ENCODE results near the gene TBC1D23. TPM values are rescaled to one million over a fixed set of nuclear protein-coding genes. Genes with fewer than 3 reads are reported as not detected.
A peak's percentile ranks its signal among the peaks of the same experiment; 100 is the strongest.

Gene TBC1D23
- polyA plus RNA-seq, 4 donors = 17.9 to 40.9 (median 36.0) TPM

DNA sequence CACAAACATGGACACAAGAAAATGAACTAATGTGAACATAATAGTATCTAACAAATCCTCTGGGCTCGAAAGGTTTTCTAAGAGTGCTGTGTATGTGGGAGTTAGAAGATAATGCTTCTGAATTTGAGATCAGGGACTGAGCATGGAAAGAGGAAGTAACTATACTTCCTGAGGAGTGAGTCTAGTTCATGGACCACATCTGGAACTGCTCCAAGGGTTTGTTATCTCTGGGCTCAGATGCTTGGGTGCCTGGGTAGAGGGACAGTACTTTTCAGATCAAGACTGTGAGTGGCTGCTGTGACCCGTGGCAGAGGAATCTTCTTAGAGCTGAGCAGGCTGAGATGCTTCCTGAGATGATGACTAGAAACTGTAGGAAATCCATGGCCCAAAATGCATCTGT is 28.5 kb downstream of the TBC1D23 start:
- H3K36me3 ChIP-seq (ENCODE audit: control insufficient read depth in 3 of 3, insufficient read depth in 2 of 3, low read depth in 1 of 3, low read length in 3 of 3) = peaks cover 2 to 35% (median 7%) of the 10 kb centered on the region in 3 donors
- no peak overlapping the region for H3K27ac ChIP-seq (ENCODE audit: low read depth in 1 of 3, low read length in 2 of 3)
- no peaks in the 10 kb centered on the region for H3K9me3 ChIP-seq (ENCODE audit: control insufficient read depth in 2 of 2, insufficient read depth in 1 of 2, low read depth in 1 of 2, low read length in 1 of 2)
- WGBS, 3 donors = 64 to 85% (median 84%) methylated on average over 2 of the region's 2 CpGs
- H3K4me1 ChIP-seq (ENCODE audit: control insufficient read depth in 3 of 3, insufficient read depth in 2 of 3, low read depth in 1 of 3, low read length in 2 of 3) = no peaks in the 10 kb centered on the region
- FAIRE-seq (no peak), DNase-seq (no peak)
- H3K27me3 ChIP-seq (ENCODE audit: control insufficient read depth in 3 of 3, insufficient read depth in 3 of 3, low read length in 3 of 3) = no peaks in the 10 kb centered on the region
- H3K4me3 ChIP-seq (ENCODE audit: low read depth in 1 of 3, low read length in 3 of 3) = no peak overlapping the region

DNA sequence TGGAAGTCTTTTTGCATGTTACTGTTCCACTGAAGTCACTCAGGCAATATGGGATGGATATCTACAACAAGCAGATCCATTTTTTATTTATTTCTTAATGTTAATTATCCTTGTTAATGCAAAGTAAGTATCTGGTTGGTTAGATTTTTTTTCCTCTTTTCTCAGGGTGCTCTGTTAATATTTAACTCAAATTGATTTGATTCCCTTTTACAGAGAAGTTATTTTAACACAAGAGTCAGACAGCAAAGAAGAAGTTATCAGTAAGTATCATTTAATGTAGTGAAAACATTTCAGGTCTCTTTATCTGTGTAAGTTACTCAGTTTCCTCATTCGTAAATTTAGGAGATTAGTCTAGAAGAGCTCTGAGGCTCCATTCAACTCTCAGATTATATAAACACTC is 34.3 kb downstream of the TBC1D23 start:
- peaks cover 0 to 24% (median 10%) of the 10 kb centered on the region in 3 donors for H3K36me3 ChIP-seq (ENCODE audit: control insufficient read depth in 3 of 3, insufficient read depth in 2 of 3, low read depth in 1 of 3, low read length in 3 of 3)
- peak; percentile 53 for FAIRE-seq

DNA sequence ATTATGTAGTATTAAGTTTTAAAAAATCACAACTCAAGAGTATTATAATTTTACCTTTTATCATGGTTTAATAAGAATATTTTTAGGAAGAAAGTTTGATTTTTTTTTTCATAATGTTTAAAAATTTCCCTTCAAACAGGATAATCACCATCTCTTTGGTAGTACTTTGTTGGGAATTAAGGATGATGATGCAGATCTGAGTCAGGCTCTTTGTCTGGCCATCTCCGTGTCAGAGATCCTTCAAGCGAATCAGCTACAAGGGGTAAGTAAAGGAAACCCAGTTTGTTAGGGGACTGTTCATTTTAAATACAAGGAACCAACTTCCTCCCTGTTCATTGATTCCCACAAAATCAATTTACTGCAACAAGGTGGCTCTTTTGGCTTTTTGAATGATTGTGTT is 37.0 kb downstream of the TBC1D23 start:
- Histone ChIP-seq H3K36me3 (ENCODE audit: control insufficient read depth in 3 of 3, insufficient read depth in 2 of 3, low read depth in 1 of 3, low read length in 3 of 3) (peaks cover 2 to 21% (median 14%) of the 10 kb centered on the region in 3 donors), H3K9me3 (ENCODE audit: control insufficient read depth in 2 of 2, insufficient read depth in 1 of 2, low read depth in 1 of 2, low read length in 1 of 2) (no peaks in the 10 kb centered on the region), H3K4me1 (ENCODE audit: control insufficient read depth in 3 of 3, insufficient read depth in 2 of 3, low read depth in 1 of 3, low read length in 2 of 3) (no peaks in the 10 kb centered on the region), H3K27ac (ENCODE audit: low read depth in 1 of 3, low read length in 2 of 3) (no peak overlapping the region), H3K27me3 (ENCODE audit: control insufficient read depth in 3 of 3, insufficient read depth in 3 of 3, low read length in 3 of 3) (no peaks in the 10 kb centered on the region), H3K4me3 (ENCODE audit: low read depth in 1 of 3, low read length in 3 of 3) (no peak overlapping the region)
- DNase-seq = no peak
- 93 to 98% (median 96%) methylated on average over 2 of the region's 2 CpGs for WGBS, 3 donors
- FAIRE-seq = no peak

More for the DNA sequence above, 34.3 kb downstream of the TBC1D23 start:
- Histone ChIP-seq H3K4me1 (ENCODE audit: control insufficient read depth in 3 of 3, insufficient read depth in 2 of 3, low read depth in 1 of 3, low read length in 2 of 3) (no peaks in the 10 kb centered on the region), H3K27ac (ENCODE audit: low read depth in 1 of 3, low read length in 2 of 3) (no peak overlapping the region), H3K27me3 (ENCODE audit: control insufficient read depth in 3 of 3, insufficient read depth in 3 of 3, low read length in 3 of 3) (no peaks in the 10 kb centered on the region), H3K4me3 (ENCODE audit: low read depth in 1 of 3, low read length in 3 of 3) (no peak overlapping the region), H3K9me3 (ENCODE audit: control insufficient read depth in 2 of 2, insufficient read depth in 1 of 2, low read depth in 1 of 2, low read length in 1 of 2) (no peaks in the 10 kb centered on the region)
- WGBS, 3 donors = 24 to 72% (median 38%) methylated on average over 1 of the region's 1 CpG
- peak; percentile 16 to 22 for DNase-seq

DNA sequence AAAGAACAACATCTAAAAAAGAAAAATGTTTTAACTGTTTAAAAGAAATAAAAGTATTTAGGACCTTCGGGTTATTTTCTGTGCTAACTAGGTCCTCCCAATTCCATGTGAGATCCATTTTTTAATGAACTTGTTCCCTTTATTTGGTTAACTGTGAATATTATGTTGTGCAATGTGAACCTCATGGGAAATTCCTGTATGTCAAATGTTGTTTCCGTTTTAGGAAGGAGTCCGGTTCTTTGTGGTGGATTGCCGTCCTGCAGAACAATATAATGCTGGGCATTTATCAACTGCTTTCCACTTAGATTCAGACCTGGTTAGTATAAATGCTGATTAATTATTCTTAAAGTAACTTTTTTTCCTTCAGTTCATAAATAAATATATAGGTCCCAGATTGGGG is 38.2 kb downstream of the TBC1D23 start:
- no peak for FAIRE-seq
- peaks cover 2 to 21% (median 14%) of the 10 kb centered on the region in 3 donors for H3K36me3 ChIP-seq (ENCODE audit: control insufficient read depth in 3 of 3, insufficient read depth in 2 of 3, low read depth in 1 of 3, low read length in 3 of 3)
- H3K4me3 ChIP-seq (ENCODE audit: low read depth in 1 of 3, low read length in 3 of 3) = no peak overlapping the region
- WGBS, 3 donors = 87 to 96% (median 90%) methylated on average over 4 of the region's 4 CpGs
- H3K27ac ChIP-seq (ENCODE audit: low read depth in 1 of 3, low read length in 2 of 3) = no peak overlapping the region
- H3K4me1 ChIP-seq (ENCODE audit: control insufficient read depth in 3 of 3, insufficient read depth in 2 of 3, low read depth in 1 of 3, low read length in 2 of 3) = no peaks in the 10 kb centered on the region
- no peaks in the 10 kb centered on the region for H3K27me3 ChIP-seq (ENCODE audit: control insufficient read depth in 3 of 3, insufficient read depth in 3 of 3, low read length in 3 of 3)
- DNase-seq = no peak
- no peaks in the 10 kb centered on the region for H3K9me3 ChIP-seq (ENCODE audit: control insufficient read depth in 2 of 2, insufficient read depth in 1 of 2, low read depth in 1 of 2, low read length in 1 of 2)

DNA sequence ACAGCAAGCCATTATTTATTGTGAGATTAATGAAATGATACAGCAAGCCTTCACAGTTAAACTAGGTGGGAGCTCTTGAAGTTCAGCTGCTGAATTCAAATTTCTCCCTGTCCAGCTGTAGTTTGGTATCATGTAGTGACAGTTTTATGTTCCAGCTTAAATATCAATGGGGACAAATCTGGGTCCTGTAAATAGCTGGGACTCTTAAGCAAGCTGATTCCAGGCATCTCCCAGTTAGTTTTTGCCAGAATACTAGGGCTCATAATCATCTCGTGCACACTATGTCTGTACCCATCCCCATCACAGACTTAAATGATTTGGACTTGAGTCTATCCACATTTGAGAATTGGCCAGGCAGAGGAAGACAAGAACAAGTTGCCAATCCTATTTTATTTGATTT is 45.9 kb downstream of the TBC1D23 start:
- FAIRE-seq = no peak
- peaks cover 5 to 20% (median 7%) of the 10 kb centered on the region in 3 donors for H3K36me3 ChIP-seq (ENCODE audit: control insufficient read depth in 3 of 3, insufficient read depth in 2 of 3, low read depth in 1 of 3, low read length in 3 of 3)

DNA sequence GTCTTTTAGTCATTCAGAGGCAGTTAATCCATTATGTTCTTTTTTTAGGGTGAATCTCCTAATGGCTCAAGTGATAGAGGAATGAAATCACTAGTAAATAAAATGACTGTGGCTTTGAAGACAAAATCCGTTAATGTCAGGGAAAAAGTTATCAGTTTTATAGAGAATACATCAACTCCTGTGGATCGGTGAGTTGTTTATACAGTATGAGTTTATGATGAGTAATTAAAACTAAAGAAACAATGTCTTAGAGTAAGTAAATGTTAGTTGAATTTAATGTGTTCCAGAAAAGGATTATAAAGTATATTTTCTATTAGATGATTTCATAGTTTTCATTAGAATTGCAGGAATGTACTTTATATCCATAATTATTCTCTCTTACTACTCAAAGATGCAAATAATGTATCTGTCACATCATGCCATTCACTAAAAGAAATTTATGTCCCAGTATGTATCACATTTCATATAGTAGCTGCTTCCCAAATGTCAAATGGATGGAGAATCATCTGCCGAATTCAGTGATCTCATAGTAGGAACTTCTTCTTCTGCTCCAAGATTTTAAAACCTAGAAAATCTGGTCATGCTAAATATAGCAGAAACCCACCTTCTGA is 49.7 kb downstream of the TBC1D23 start:
- no peak for DNase-seq
- WGBS, 3 donors = 89 to 91% (median 91%) methylated on average over 3 of the region's 3 CpGs
- Histone ChIP-seq H3K27ac (ENCODE audit: low read depth in 1 of 3, low read length in 2 of 3) (no peak overlapping the region), H3K27me3 (ENCODE audit: control insufficient read depth in 3 of 3, insufficient read depth in 3 of 3, low read length in 3 of 3) (no peaks in the 10 kb centered on the region), H3K36me3 (ENCODE audit: control insufficient read depth in 3 of 3, insufficient read depth in 2 of 3, low read depth in 1 of 3, low read length in 3 of 3) (peaks cover 2 to 23% (median 4%) of the 10 kb centered on the region in 3 donors), H3K4me1 (ENCODE audit: control insufficient read depth in 3 of 3, insufficient read depth in 2 of 3, low read depth in 1 of 3, low read length in 2 of 3) (no peaks in the 10 kb centered on the region), H3K4me3 (ENCODE audit: low read depth in 1 of 3, low read length in 3 of 3) (no peak overlapping the region), H3K9me3 (ENCODE audit: control insufficient read depth in 2 of 2, insufficient read depth in 1 of 2, low read depth in 1 of 2, low read length in 1 of 2) (no peaks in the 10 kb centered on the region)
- FAIRE-seq = no peak

More for the DNA sequence above, 45.9 kb downstream of the TBC1D23 start:
- H3K27ac ChIP-seq (ENCODE audit: low read depth in 1 of 3, low read length in 2 of 3) = no peak overlapping the region
- no peaks in the 10 kb centered on the region for H3K4me1 ChIP-seq (ENCODE audit: control insufficient read depth in 3 of 3, insufficient read depth in 2 of 3, low read depth in 1 of 3, low read length in 2 of 3)
- no peaks in the 10 kb centered on the region for H3K27me3 ChIP-seq (ENCODE audit: control insufficient read depth in 3 of 3, insufficient read depth in 3 of 3, low read length in 3 of 3)
- 89 to 100% (median 90%) methylated on average over 1 of the region's 1 CpG for WGBS, 3 donors
- no peak for DNase-seq
- no peak overlapping the region for H3K4me3 ChIP-seq (ENCODE audit: low read depth in 1 of 3, low read length in 3 of 3)
- no peaks in the 10 kb centered on the region for H3K9me3 ChIP-seq (ENCODE audit: control insufficient read depth in 2 of 2, insufficient read depth in 1 of 2, low read depth in 1 of 2, low read length in 1 of 2)

DNA sequence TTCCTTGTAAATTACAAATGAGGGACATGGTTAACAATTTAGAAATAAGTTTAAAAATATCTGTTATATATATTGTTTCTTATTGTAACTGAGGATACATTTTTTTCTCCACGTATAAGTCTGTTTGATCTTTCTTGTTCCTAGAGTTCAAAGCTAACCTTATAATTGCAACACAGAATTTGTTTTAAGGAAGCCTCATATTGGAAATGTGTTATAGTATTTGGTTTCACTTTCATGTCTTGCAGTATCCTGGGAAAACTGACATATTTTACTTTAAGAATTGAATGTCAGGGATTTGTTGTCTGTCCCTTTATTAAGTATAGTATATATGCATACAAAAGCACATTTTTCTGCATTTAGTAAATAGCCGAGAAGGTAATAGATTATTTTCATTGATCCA is 50.2 kb downstream of the TBC1D23 start:
- peak in 1 of 2 donors; percentile 9 for DNase-seq
- H3K9me3 ChIP-seq (ENCODE audit: control insufficient read depth in 2 of 2, insufficient read depth in 1 of 2, low read depth in 1 of 2, low read length in 1 of 2) = no peaks in the 10 kb centered on the region
- H3K27me3 ChIP-seq (ENCODE audit: control insufficient read depth in 3 of 3, insufficient read depth in 3 of 3, low read length in 3 of 3) = no peaks in the 10 kb centered on the region
- H3K4me3 ChIP-seq (ENCODE audit: low read depth in 1 of 3, low read length in 3 of 3) = no peak overlapping the region
- no peak overlapping the region for H3K27ac ChIP-seq (ENCODE audit: low read depth in 1 of 3, low read length in 2 of 3)
- 23 to 60% (median 35%) methylated on average over 2 of the region's 2 CpGs for WGBS, 3 donors
- FAIRE-seq = peak; percentile 57
- no peaks in the 10 kb centered on the region for H3K4me1 ChIP-seq (ENCODE audit: control insufficient read depth in 3 of 3, insufficient read depth in 2 of 3, low read depth in 1 of 3, low read length in 2 of 3)
- H3K36me3 ChIP-seq (ENCODE audit: control insufficient read depth in 3 of 3, insufficient read depth in 2 of 3, low read depth in 1 of 3, low read length in 3 of 3) = peaks cover 2 to 25% (median 4%) of the 10 kb centered on the region in 3 donors

DNA sequence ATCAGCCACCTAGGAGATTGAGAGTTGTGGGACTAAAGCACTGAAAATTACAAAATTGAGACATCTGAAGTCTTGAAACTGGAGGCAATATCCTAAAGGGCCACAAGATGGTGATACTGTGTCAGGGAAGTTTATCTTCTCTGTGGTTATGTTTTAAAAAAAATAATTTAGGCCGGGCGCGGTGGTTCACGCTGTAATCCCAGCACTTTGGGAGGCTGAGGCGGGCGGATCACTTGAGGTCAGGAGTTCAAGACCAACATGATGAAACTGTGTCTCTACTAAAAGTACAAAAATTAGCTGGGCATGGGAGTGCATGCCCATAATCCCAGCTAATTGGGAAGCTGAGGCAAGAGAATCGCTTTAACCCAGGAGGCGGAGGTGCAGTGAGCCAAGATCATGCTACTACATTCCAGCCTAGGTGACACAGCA is 55.9 kb downstream of the TBC1D23 start:
- no peak overlapping the region for H3K27ac ChIP-seq (ENCODE audit: low read depth in 1 of 3, low read length in 2 of 3)
- no peak for FAIRE-seq

DNA sequence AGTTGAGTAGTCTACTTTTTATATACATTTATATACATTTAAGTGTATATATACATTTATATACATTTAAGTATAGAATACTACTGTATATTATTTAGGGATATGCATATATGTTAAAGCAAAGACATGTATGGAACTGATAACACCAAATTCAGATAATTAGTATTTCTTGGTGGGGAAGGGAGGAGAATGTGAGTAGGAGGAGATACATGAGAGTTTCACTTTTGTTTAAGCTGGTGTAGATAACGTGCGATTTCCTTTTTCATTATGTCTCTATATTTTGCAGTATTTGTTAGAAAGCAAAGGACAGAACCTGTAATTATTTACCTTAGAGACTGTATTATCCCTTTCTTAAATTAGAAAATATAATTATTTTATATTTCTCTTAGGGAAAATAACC is 57.1 kb downstream of the TBC1D23 start:
- no peak for FAIRE-seq
- H3K4me3 ChIP-seq (ENCODE audit: low read depth in 1 of 3, low read length in 3 of 3) = no peak overlapping the region

More for the DNA sequence above, 55.9 kb downstream of the TBC1D23 start:
- H3K27me3 ChIP-seq (ENCODE audit: control insufficient read depth in 3 of 3, insufficient read depth in 3 of 3, low read length in 3 of 3) = no peaks in the 10 kb centered on the region
- 26 to 32% (median 29%) methylated on average over 8 of the region's 8 CpGs for WGBS, 3 donors
- peak; percentile 47 to 71 for DNase-seq
- peaks cover 2 to 22% (median 4%) of the 10 kb centered on the region in 3 donors for H3K36me3 ChIP-seq (ENCODE audit: control insufficient read depth in 3 of 3, insufficient read depth in 2 of 3, low read depth in 1 of 3, low read length in 3 of 3)
- H3K9me3 ChIP-seq (ENCODE audit: control insufficient read depth in 2 of 2, insufficient read depth in 1 of 2, low read depth in 1 of 2, low read length in 1 of 2) = no peaks in the 10 kb centered on the region
- no peaks in the 10 kb centered on the region for H3K4me1 ChIP-seq (ENCODE audit: control insufficient read depth in 3 of 3, insufficient read depth in 2 of 3, low read depth in 1 of 3, low read length in 2 of 3)
- no peak overlapping the region for H3K4me3 ChIP-seq (ENCODE audit: low read depth in 1 of 3, low read length in 3 of 3)

More for the DNA sequence above, 57.1 kb downstream of the TBC1D23 start:
- Histone ChIP-seq H3K27ac (ENCODE audit: low read depth in 1 of 3, low read length in 2 of 3) (no peak overlapping the region), H3K4me1 (ENCODE audit: control insufficient read depth in 3 of 3, insufficient read depth in 2 of 3, low read depth in 1 of 3, low read length in 2 of 3) (no peaks in the 10 kb centered on the region), H3K27me3 (ENCODE audit: control insufficient read depth in 3 of 3, insufficient read depth in 3 of 3, low read length in 3 of 3) (no peaks in the 10 kb centered on the region), H3K9me3 (ENCODE audit: control insufficient read depth in 2 of 2, insufficient read depth in 1 of 2, low read depth in 1 of 2, low read length in 1 of 2) (no peaks in the 10 kb centered on the region), H3K36me3 (ENCODE audit: control insufficient read depth in 3 of 3, insufficient read depth in 2 of 3, low read depth in 1 of 3, low read length in 3 of 3) (peaks cover 2 to 23% (median 4%) of the 10 kb centered on the region in 3 donors)
- 44 to 83% (median 65%) methylated on average over 2 of the region's 2 CpGs for WGBS, 3 donors
- no peak for DNase-seq
